ENCODE results near the gene TLR9.

Gene TLR9

GRCh38 chr3:52218454-52218853, 7.0 kb downstream of the TLR9 start:
- H3K27ac ChIP-seq (ENCODE audit: low read length), result no peak overlapping the region
- no peaks in the 10 kb centered on the region for H3K4me1 ChIP-seq (ENCODE audit: insufficient read depth, low read length)
- peaks cover 18% of the 10 kb centered on the region for H3K36me3 ChIP-seq (ENCODE audit: insufficient read depth, low read depth, low read length)
- no peak overlapping the region for H3K4me3 ChIP-seq (ENCODE audit: low read length)
- H3K9me3 ChIP-seq (ENCODE audit: insufficient read depth, low read depth, low read length), result no peaks in the 10 kb centered on the region
- H3K27me3 ChIP-seq (ENCODE audit: insufficient read depth, low read length), result no peaks in the 10 kb centered on the region
- H3K9ac ChIP-seq (ENCODE audit: low read depth, low read length), result no peak overlapping the region

DNA sequence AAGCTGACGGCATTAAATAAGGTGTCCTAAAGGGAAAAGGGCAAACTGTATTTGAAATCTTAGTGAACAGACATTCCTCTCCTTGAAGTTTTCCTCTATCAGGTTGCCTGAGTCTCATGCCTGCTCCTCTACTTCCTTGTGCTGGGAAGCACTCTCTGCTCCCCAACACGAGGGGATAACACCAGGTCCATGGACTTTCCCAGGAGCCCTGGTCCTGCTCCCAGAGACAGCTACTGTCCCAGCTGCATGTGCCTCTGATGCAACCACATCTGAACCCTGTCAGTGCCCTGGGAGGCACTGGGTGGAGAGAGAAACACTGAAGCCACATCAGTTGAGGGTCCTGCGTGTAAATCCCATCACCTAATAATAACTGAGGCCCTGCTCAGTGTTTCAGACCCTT, 7.4 kb downstream of the TLR9 start:
- Histone ChIP-seq H3K27me3 (ENCODE audit: insufficient read depth, low read length) (no peaks in the 10 kb centered on the region), H3K27ac (ENCODE audit: low read length) (no peak overlapping the region), H3K9ac (ENCODE audit: low read depth, low read length) (no peak overlapping the region), H3K4me1 (ENCODE audit: insufficient read depth, low read length) (no peaks in the 10 kb centered on the region), H3K9me3 (ENCODE audit: insufficient read depth, low read depth, low read length) (no peaks in the 10 kb centered on the region), H3K4me3 (ENCODE audit: low read length) (no peak overlapping the region), H3K36me3 (ENCODE audit: insufficient read depth, low read depth, low read length) (peaks cover 22% of the 10 kb centered on the region)

DNA sequence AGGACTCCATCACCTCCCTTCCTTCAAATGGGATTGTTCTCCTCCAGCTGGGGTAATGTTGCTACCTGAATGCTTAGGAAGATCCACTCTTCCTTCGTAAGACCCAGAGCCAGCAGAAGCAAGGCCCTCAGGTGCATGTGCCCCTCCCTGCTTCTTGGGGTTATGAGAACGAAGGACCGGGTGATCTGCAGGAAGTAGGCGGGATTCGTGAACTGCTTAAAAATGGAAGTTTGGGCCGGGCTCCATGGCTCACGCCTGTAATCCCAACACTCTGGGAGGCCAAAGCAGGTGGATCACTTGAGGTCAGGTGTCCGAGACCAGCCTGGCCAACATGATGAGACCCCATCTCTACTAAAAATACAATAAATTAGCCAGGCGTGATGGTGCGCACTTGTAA, 8.0 kb downstream of the TLR9 start:
- Histone ChIP-seq H3K4me3 (ENCODE audit: low read length) (no peak overlapping the region), H3K27ac (ENCODE audit: low read length) (no peak overlapping the region), H3K9ac (ENCODE audit: low read depth, low read length) (no peak overlapping the region), H3K36me3 (ENCODE audit: insufficient read depth, low read depth, low read length) (peaks cover 27% of the 10 kb centered on the region), H3K27me3 (ENCODE audit: insufficient read depth, low read length) (no peaks in the 10 kb centered on the region), H3K9me3 (ENCODE audit: insufficient read depth, low read depth, low read length) (no peaks in the 10 kb centered on the region), H3K4me1 (ENCODE audit: insufficient read depth, low read length) (no peaks in the 10 kb centered on the region)

DNA sequence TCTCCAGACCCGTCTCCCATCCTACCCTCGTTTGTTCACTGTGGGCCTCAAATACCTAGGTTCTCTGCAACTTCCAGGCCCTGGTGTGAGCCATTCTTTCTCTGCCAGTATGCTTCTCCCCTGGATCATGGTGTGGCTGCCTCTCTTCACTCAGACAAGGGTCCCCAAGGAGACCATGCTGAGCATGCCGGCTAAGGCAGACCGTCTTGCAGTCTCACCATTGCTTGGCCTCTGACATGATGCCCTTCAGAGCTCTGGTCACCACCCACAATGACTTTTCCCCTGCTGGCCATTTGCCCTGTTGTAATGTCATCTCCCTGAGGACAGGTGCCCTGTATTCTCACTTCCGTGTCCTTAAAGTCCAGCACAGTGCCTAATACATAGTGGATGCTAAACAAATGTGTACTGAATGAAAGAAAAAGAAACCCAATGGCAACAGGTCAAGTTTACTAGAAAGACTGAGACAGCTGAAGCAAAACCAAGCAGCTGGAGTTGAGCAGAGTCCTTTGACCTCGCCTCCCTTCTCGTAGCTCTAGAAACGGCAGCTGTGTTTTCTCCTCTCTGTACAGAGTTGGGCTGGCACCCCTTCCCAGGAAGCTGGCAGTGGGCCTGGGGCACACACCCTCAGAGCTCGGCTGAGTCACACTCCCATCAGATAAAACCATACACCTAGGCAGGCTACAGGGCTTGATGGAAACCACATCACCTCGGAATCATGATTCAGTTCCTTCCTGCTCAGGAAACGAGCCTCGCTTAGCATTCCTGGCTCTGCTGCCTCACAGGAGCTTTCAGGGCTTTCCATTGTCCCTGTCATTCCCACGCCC, 8.6 kb downstream of the TLR9 start:
- no peaks in the 10 kb centered on the region for H3K4me1 ChIP-seq (ENCODE audit: insufficient read depth, low read length)
- no peaks in the 10 kb centered on the region for H3K27me3 ChIP-seq (ENCODE audit: insufficient read depth, low read length)
- peaks cover 33% of the 10 kb centered on the region for H3K36me3 ChIP-seq (ENCODE audit: insufficient read depth, low read depth, low read length)
- H3K27ac ChIP-seq (ENCODE audit: low read length), result no peak overlapping the region
- H3K9me3 ChIP-seq (ENCODE audit: insufficient read depth, low read depth, low read length), result no peaks in the 10 kb centered on the region
- H3K4me3 ChIP-seq (ENCODE audit: low read length), result no peak overlapping the region
- no peak overlapping the region for H3K9ac ChIP-seq (ENCODE audit: low read depth, low read length)

GRCh38 chr3:52215351-52215750, 10.1 kb downstream of the TLR9 start:
- Histone ChIP-seq H3K27me3 (ENCODE audit: insufficient read depth, low read length) (no peaks in the 10 kb centered on the region), H3K27ac (ENCODE audit: low read length) (no peak overlapping the region), H3K9ac (ENCODE audit: low read depth, low read length) (no peak overlapping the region), H3K36me3 (ENCODE audit: insufficient read depth, low read depth, low read length) (peaks cover 47% of the 10 kb centered on the region), H3K4me1 (ENCODE audit: insufficient read depth, low read length) (no peaks in the 10 kb centered on the region), H3K9me3 (ENCODE audit: insufficient read depth, low read depth, low read length) (no peaks in the 10 kb centered on the region), H3K4me3 (ENCODE audit: low read length) (no peak overlapping the region)

- H3K4me3 ChIP-seq (ENCODE audit: low read length), result no peak overlapping the region
- no peak overlapping the region for H3K27ac ChIP-seq (ENCODE audit: low read length)
- peaks cover 62% of the 10 kb centered on the region for H3K36me3 ChIP-seq (ENCODE audit: insufficient read depth, low read depth, low read length)
- H3K27me3 ChIP-seq (ENCODE audit: insufficient read depth, low read length), result no peaks in the 10 kb centered on the region
- no peaks in the 10 kb centered on the region for H3K4me1 ChIP-seq (ENCODE audit: insufficient read depth, low read length)
- no peak overlapping the region for H3K9ac ChIP-seq (ENCODE audit: low read depth, low read length)
- H3K9me3 ChIP-seq (ENCODE audit: insufficient read depth, low read depth, low read length), result no peaks in the 10 kb centered on the region
Measured at GRCh38 chr3:52213901-52214300, 11.5 kb downstream of the TLR9 start.

DNA sequence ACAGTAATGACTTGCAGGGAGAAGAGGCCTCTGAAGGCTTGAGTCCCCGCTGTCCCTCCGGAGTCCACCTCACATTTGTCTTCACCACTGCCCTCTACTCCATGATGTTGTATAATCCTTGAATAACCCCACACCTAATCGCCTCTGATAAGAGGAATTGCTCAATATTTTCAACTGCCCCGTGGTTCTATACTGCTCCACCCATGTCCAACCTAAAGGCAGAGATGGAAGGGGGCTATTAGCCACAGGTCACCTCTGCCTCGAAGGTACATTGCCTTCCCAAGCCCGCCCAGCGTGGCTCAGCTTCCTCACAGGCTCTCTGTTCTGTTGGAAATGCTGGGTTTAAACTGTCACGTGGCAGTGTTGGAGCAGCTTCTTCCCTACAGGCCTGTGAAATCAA, 12.4 kb downstream of the TLR9 start:
- Histone ChIP-seq H3K4me3 (ENCODE audit: low read length) (no peak overlapping the region), H3K9me3 (ENCODE audit: insufficient read depth, low read depth, low read length) (no peaks in the 10 kb centered on the region), H3K9ac (ENCODE audit: low read depth, low read length) (no peak overlapping the region), H3K4me1 (ENCODE audit: insufficient read depth, low read length) (no peaks in the 10 kb centered on the region), H3K27me3 (ENCODE audit: insufficient read depth, low read length) (no peaks in the 10 kb centered on the region), H3K36me3 (ENCODE audit: insufficient read depth, low read depth, low read length) (peaks cover 71% of the 10 kb centered on the region), H3K27ac (ENCODE audit: low read length) (no peak overlapping the region)

GRCh38 chr3:52211268-52211891, 14.1 kb downstream of the TLR9 start:
- Histone ChIP-seq H3K9ac (ENCODE audit: low read depth, low read length) (no peak overlapping the region), H3K9me3 (ENCODE audit: insufficient read depth, low read depth, low read length) (no peaks in the 10 kb centered on the region), H3K4me1 (ENCODE audit: insufficient read depth, low read length) (no peaks in the 10 kb centered on the region), H3K27ac (ENCODE audit: low read length) (no peak overlapping the region), H3K36me3 (ENCODE audit: insufficient read depth, low read depth, low read length) (peaks cover 84% of the 10 kb centered on the region), H3K27me3 (ENCODE audit: insufficient read depth, low read length) (no peaks in the 10 kb centered on the region), H3K4me3 (ENCODE audit: low read length) (no peak overlapping the region)

DNA sequence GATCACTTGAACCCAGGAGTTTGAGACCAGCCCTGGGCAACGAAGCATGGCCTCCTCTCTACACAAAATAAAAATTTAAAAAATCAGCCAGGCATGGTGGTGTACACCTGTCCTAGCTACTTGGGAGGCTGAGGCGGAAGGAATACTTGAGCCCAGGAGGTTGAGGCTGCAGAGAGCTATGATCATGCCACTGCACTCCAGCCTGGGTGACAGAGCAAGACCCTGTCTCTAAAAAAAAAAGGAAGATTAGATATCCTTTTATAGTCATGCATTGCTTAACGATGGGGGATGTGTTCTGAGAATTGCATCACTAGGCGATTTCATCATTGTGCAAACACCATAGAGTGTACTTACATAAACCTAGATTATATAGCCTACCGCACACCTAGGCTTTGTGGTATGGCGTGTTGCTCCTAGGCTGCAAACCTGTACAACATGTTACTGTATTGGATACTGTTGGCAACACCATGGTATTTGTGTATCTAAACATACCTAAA, 14.8 kb downstream of the TLR9 start:
- Histone ChIP-seq H3K9me3 (ENCODE audit: insufficient read depth, low read depth, low read length) (no peaks in the 10 kb centered on the region), H3K27ac (ENCODE audit: low read length) (no peak overlapping the region), H3K4me3 (ENCODE audit: low read length) (no peak overlapping the region), H3K9ac (ENCODE audit: low read depth, low read length) (no peak overlapping the region), H3K4me1 (ENCODE audit: insufficient read depth, low read length) (no peaks in the 10 kb centered on the region), H3K27me3 (ENCODE audit: insufficient read depth, low read length) (no peaks in the 10 kb centered on the region), H3K36me3 (ENCODE audit: insufficient read depth, low read depth, low read length) (peaks cover 92% of the 10 kb centered on the region)

GRCh38 chr3:52210037-52210436, 15.4 kb downstream of the TLR9 start:
- H3K27ac ChIP-seq (ENCODE audit: low read length), result no peak overlapping the region
- H3K4me1 ChIP-seq (ENCODE audit: insufficient read depth, low read length), result no peaks in the 10 kb centered on the region
- H3K36me3 ChIP-seq (ENCODE audit: insufficient read depth, low read depth, low read length), result peaks cover 96% of the 10 kb centered on the region
- H3K9me3 ChIP-seq (ENCODE audit: insufficient read depth, low read depth, low read length), result no peaks in the 10 kb centered on the region
- H3K27me3 ChIP-seq (ENCODE audit: insufficient read depth, low read length), result no peaks in the 10 kb centered on the region
- no peak overlapping the region for H3K4me3 ChIP-seq (ENCODE audit: low read length)
- no peak overlapping the region for H3K9ac ChIP-seq (ENCODE audit: low read depth, low read length)

- no peaks in the 10 kb centered on the region for H3K27me3 ChIP-seq (ENCODE audit: insufficient read depth, low read length)
- H3K36me3 ChIP-seq (ENCODE audit: insufficient read depth, low read depth, low read length), result peaks cover 96% of the 10 kb centered on the region
- no peak overlapping the region for H3K9ac ChIP-seq (ENCODE audit: low read depth, low read length)
- H3K9me3 ChIP-seq (ENCODE audit: insufficient read depth, low read depth, low read length), result no peaks in the 10 kb centered on the region
- no peak overlapping the region for H3K4me3 ChIP-seq (ENCODE audit: low read length)
- H3K27ac ChIP-seq (ENCODE audit: low read length), result no peak overlapping the region
- H3K4me1 ChIP-seq (ENCODE audit: insufficient read depth, low read length), result no peaks in the 10 kb centered on the region
Measured at GRCh38 chr3:52208556-52208955, 16.9 kb downstream of the TLR9 start.

- Histone ChIP-seq H3K27ac (ENCODE audit: low read length) (no peak overlapping the region), H3K27me3 (ENCODE audit: insufficient read depth, low read length) (no peaks in the 10 kb centered on the region), H3K36me3 (ENCODE audit: insufficient read depth, low read depth, low read length) (peaks cover 97% of the 10 kb centered on the region), H3K4me1 (ENCODE audit: insufficient read depth, low read length) (no peaks in the 10 kb centered on the region), H3K9me3 (ENCODE audit: insufficient read depth, low read depth, low read length) (no peaks in the 10 kb centered on the region), H3K9ac (ENCODE audit: low read depth, low read length) (no peak overlapping the region), H3K4me3 (ENCODE audit: low read length) (no peak overlapping the region)
Measured at GRCh38 chr3:52205727-52206372, 19.6 kb downstream of the TLR9 start.

Measured in iPS-20b (cell line).